IMR-90 (cell line): ENCODE measurements around the gene FAM25A.
"Not testable (repeated sequence)": the region's sequence is repeated elsewhere in the genome, so short reads cannot be mapped to it uniquely, and the experiment has no call there.

Source experiments
- RAD21 ChIP-seq: IDR thresholded peaks from 2 replicates; pipeline ENCODE4 v1.6.1; 2012; ENCODE audit warnings: low read length, improper control_type of control experiment
- TF ChIP-seq, protein P1 (sequence below): conservative IDR thresholded peaks from 2 replicates; pipeline ENCODE4 v1.5.1; 2012; ENCODE audit warnings: mild to moderate bottlenecking, low read depth, low read length, improper control_type of control experiment

DNA sequence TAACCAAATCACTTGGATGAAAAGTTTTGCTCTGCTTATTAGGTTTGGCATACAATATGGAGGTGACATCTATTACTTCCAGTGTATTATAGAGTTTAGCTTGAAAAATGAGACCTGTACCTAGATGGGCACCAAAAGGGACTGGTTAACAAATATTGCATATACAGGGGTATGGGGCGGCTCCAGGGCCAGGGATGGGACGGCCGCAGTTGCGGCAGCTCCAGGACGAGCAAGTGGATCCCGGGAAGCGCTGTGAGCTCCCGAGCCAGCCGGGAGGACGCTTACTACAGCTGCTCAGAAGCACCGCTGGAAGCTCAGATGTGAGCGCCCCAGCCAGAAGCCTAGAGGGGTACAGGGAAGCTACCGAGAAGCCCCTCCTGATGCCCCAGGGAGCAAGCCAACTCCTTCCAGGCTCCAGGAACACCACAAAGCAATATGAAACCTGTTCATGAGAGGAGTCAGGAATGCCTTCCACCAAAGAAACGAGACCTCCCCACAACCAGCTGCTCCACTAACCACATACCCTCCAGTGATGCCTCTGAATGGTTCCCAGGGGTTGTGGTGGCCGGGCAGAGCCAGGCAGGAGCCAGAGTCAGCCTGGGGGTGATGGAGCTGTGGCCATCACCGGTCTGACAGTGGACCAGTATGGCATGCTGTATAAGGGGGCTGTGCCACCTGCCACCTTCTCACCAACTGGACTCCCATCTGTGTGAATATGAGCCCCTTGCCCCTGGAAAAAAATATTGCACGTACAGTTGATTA, 6.8 kb downstream of the FAM25A start:
- TF ChIP-seq, protein P1, sequence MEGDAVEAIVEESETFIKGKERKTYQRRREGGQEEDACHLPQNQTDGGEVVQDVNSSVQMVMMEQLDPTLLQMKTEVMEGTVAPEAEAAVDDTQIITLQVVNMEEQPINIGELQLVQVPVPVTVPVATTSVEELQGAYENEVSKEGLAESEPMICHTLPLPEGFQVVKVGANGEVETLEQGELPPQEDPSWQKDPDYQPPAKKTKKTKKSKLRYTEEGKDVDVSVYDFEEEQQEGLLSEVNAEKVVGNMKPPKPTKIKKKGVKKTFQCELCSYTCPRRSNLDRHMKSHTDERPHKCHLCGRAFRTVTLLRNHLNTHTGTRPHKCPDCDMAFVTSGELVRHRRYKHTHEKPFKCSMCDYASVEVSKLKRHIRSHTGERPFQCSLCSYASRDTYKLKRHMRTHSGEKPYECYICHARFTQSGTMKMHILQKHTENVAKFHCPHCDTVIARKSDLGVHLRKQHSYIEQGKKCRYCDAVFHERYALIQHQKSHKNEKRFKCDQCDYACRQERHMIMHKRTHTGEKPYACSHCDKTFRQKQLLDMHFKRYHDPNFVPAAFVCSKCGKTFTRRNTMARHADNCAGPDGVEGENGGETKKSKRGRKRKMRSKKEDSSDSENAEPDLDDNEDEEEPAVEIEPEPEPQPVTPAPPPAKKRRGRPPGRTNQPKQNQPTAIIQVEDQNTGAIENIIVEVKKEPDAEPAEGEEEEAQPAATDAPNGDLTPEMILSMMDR: not testable (repeated sequence)
- not testable (repeated sequence) for TF ChIP-seq RAD21
